IMR-90 (cell line): ENCODE data around the gene TXNDC11. TPM values are rescaled to one million over a fixed set of nuclear protein-coding genes. Genes with fewer than 3 reads are reported as not detected.

Experiments used
- ATAC-seq: fragments of 200-7000 bp; cut with Tn5 transposase; 2 replicates; pipeline ENCODE4 v1.9.1; 2020; ENCODE audit warnings: low read depth, mild to moderate bottlenecking, moderate library complexity
- BruUV-seq: library from RNA; stranded (reverse); fragments of 400-500 nt; replicated peaks from 2 replicates; lab custom pipeline; 2021; lab: Mats Ljungman, UMichigan
- CTCF ChIA-PET: fragments of 300-600 bp; formaldehyde crosslinking; extraction: SDS; loops from one replicate; lab custom pipeline; 2021; ENCODE audit warnings: antibody characterized with exemption; lab: Yijun Ruan, JAX
- POLR2A ChIA-PET: fragments of 300-600 bp; sonication (Branson Sonifier 250); formaldehyde crosslinking; loops from one replicate; lab custom pipeline; 2022; ENCODE audit warnings: antibody characterized with exemption; ENCODE audit not compliant: unreplicated experiment; lab: Charles Lee
- DNase-seq: peaks from one replicate; pipeline ENCODE4 v3.0.0; 2013
- H2AFZ ChIP-seq: replicated peaks from 2 replicates; pipeline ENCODE3; 2013; ENCODE audit warnings: low read length, mild to moderate bottlenecking; ENCODE audit not compliant: poor library complexity
- H2AK5ac ChIP-seq: 2 replicates; pipeline ENCODE4 v1.6.1; 2013; ENCODE audit warnings: low read depth, low read length, inconsistent platforms
- H2AK9ac ChIP-seq: replicated peaks from 2 replicates; pipeline ENCODE3; 2013; ENCODE audit warnings: mild to moderate bottlenecking, low read depth, low read length, moderate library complexity; ENCODE audit not compliant: poor library complexity
- H2BK120ac ChIP-seq: 2 replicates; pipeline ENCODE4 v1.6.1; 2013; ENCODE audit warnings: low read depth, low read length, inconsistent platforms
- H2BK15ac ChIP-seq: 3 replicates; pipeline ENCODE4 v1.6.1; 2013; ENCODE audit warnings: low read depth, low read length, inconsistent platforms
- H2BK20ac ChIP-seq: 2 replicates; pipeline ENCODE4 v1.6.1; 2013; ENCODE audit warnings: low read depth, mild to moderate bottlenecking, inconsistent platforms, low read length, moderate library complexity
- H2BK5ac ChIP-seq: 2 replicates; pipeline ENCODE4 v1.6.1; 2013; ENCODE audit warnings: mild to moderate bottlenecking, low read depth, low read length, inconsistent platforms; ENCODE audit not compliant: poor library complexity, severe bottlenecking
- H3K14ac ChIP-seq: replicated peaks from 2 replicates; pipeline ENCODE4 v1.6.1; 2013; ENCODE audit warnings: low read depth, low read length, inconsistent platforms
- H3K18ac ChIP-seq: 2 replicates; pipeline ENCODE4 v1.6.1; 2013; ENCODE audit warnings: low read depth, low read length, control low read depth
- H3K23ac ChIP-seq: 2 replicates; pipeline ENCODE4 v1.6.1; 2013; ENCODE audit warnings: low read depth, low read length, inconsistent platforms
- H3K27ac ChIP-seq: 2 replicates; pipeline ENCODE4 v1.5.1; 2013; ENCODE audit warnings: mild to moderate bottlenecking, control low read depth, low read length; ENCODE audit not compliant: insufficient read depth
- H3K27me3 ChIP-seq: 2 replicates; pipeline ENCODE4 v1.6.1; 2013; ENCODE audit warnings: low read length; ENCODE audit not compliant: control insufficient read depth, insufficient read depth
- H3K36me3 ChIP-seq: 2 replicates; pipeline ENCODE4 v1.6.1; 2013; ENCODE audit warnings: low read length, mixed read lengths; ENCODE audit not compliant: control insufficient read depth, insufficient read depth
- H3K4ac ChIP-seq: 2 replicates; pipeline ENCODE4 v1.6.1; 2013; ENCODE audit warnings: low read depth, low read length, inconsistent platforms
- H3K4me1 ChIP-seq: 2 replicates; pipeline ENCODE4 v1.6.1; 2013; ENCODE audit warnings: low read length, mixed read lengths; ENCODE audit not compliant: control insufficient read depth, insufficient read depth
- H3K4me2 ChIP-seq: 2 replicates; pipeline ENCODE4 v1.6.1; 2013; ENCODE audit warnings: low read depth, mild to moderate bottlenecking, control low read depth, low read length, moderate library complexity
- H3K4me3 ChIP-seq: 2 replicates; pipeline ENCODE4 v1.5.1; 2013; ENCODE audit warnings: low read depth, mild to moderate bottlenecking, control low read depth, low read length, moderate library complexity; ENCODE audit not compliant: insufficient read depth
- H3K56ac ChIP-seq: 2 replicates; pipeline ENCODE4 v1.6.1; 2013; ENCODE audit warnings: low read length, inconsistent platforms; ENCODE audit not compliant: insufficient read depth; ENCODE audit errors: extremely low read depth
- H3K79me1 ChIP-seq, 2 experiments: 2 replicates each; pipeline ENCODE4 v1.6.1; 2013; ENCODE audit warnings: low read length in 2 of 2, inconsistent platforms in 1 of 2, low read depth in 1 of 2
- H3K9ac ChIP-seq: 2 replicates; pipeline ENCODE4 v1.6.1; 2013; ENCODE audit warnings: low read depth, low read length, control low read depth
- H3K9me1 ChIP-seq: 2 replicates; pipeline ENCODE4 v1.6.1; 2013; ENCODE audit warnings: low read length, inconsistent platforms; ENCODE audit not compliant: insufficient read depth
- H3K9me3 ChIP-seq: 2 replicates; pipeline ENCODE4 v1.6.1; 2013; ENCODE audit warnings: low read length; ENCODE audit not compliant: control insufficient read depth, insufficient read depth
- H4K20me1 ChIP-seq: 2 replicates; pipeline ENCODE4 v1.6.1; 2013; ENCODE audit warnings: low read length, inconsistent platforms; ENCODE audit not compliant: insufficient read depth
- H4K5ac ChIP-seq: 2 replicates; pipeline ENCODE4 v1.6.1; 2013; ENCODE audit warnings: mild to moderate bottlenecking, low read depth, low read length, control low read depth
- H4K8ac ChIP-seq, 2 experiments: 2 replicates each; pipeline ENCODE4 v1.6.1; 2013; ENCODE audit warnings: low read depth in 2 of 2, low read length in 2 of 2, control low read depth in 1 of 2, inconsistent platforms in 1 of 2
- H4K91ac ChIP-seq: 2 replicates; pipeline ENCODE4 v1.6.1; 2013; ENCODE audit warnings: low read depth, low read length, inconsistent platforms; ENCODE audit not compliant: insufficient read depth
- BHLHE40 ChIP-seq: fragments of 150-350 bp; IDR thresholded peaks from 2 replicates; pipeline ENCODE4 v1.6.1; 2016; ENCODE audit warnings: mild to moderate bottlenecking, low read depth, low read length
- CEBPB ChIP-seq: IDR thresholded peaks from 2 replicates; pipeline ENCODE4 v1.6.1; 2012; ENCODE audit warnings: low read depth, low read length, improper control_type of control experiment
- CHD1 ChIP-seq: IDR thresholded peaks from 2 replicates; pipeline ENCODE4 v1.6.1; 2012; ENCODE audit warnings: low read depth, low read length, improper control_type of control experiment
- CTCF ChIP-seq: conservative IDR thresholded peaks from 2 replicates; pipeline ENCODE4 v1.5.1; 2012; ENCODE audit warnings: mild to moderate bottlenecking, low read depth, low read length, improper control_type of control experiment
- ELK1 ChIP-seq: fragments of 150-350 bp; IDR thresholded peaks from 2 replicates; pipeline ENCODE4 v1.6.1; 2016; ENCODE audit warnings: low read depth, mild to moderate bottlenecking, low read length, moderate library complexity, borderline replicate concordance
- FOS ChIP-seq: fragments of 150-350 bp; IDR thresholded peaks from 2 replicates; pipeline ENCODE4 v1.6.1; 2016; ENCODE audit warnings: low read depth, low read length
- MAFK ChIP-seq: IDR thresholded peaks from 2 replicates; pipeline ENCODE4 v1.6.1; 2012; ENCODE audit warnings: low read depth, low read length, improper control_type of control experiment
- MAZ ChIP-seq: IDR thresholded peaks from 2 replicates; pipeline ENCODE4 v1.6.1; 2012; ENCODE audit warnings: low read depth, mild to moderate bottlenecking, low read length, improper control_type of control experiment, moderate library complexity, borderline replicate concordance
- MXI1 ChIP-seq: IDR thresholded peaks from 2 replicates; pipeline ENCODE4 v1.6.1; 2012; ENCODE audit warnings: low read depth, mild to moderate bottlenecking, low read length, moderate library complexity, borderline replicate concordance
- NFE2L2 ChIP-seq: fragments of 150-350 bp; IDR thresholded peaks from 2 replicates; pipeline ENCODE4 v1.6.1; 2016; ENCODE audit warnings: low read depth, mild to moderate bottlenecking, low read length
- POLR2A ChIP-seq: IDR thresholded peaks from 2 replicates; pipeline ENCODE4 v1.6.1; 2012; ENCODE audit warnings: mild to moderate bottlenecking, low read depth, low read length
- RAD21 ChIP-seq: IDR thresholded peaks from 2 replicates; pipeline ENCODE4 v1.6.1; 2012; ENCODE audit warnings: low read length, improper control_type of control experiment
- RCOR1 ChIP-seq: IDR thresholded peaks from 2 replicates; pipeline ENCODE4 v1.6.1; 2012; ENCODE audit warnings: mild to moderate bottlenecking, low read length, improper control_type of control experiment; ENCODE audit not compliant: insufficient replicate concordance
- RFX5 ChIP-seq: IDR thresholded peaks from 2 replicates; pipeline ENCODE4 v1.8.0; 2012; ENCODE audit warnings: low read depth, mild to moderate bottlenecking, low read length, moderate library complexity
- SMC3 ChIP-seq: fragments of 150-350 bp; IDR thresholded peaks from 2 replicates; pipeline ENCODE4 v1.6.1; 2016; ENCODE audit warnings: low read depth, mild to moderate bottlenecking, antibody characterized with exemption, low read length, moderate library complexity
- USF2 ChIP-seq: fragments of 150-350 bp; IDR thresholded peaks from 2 replicates; pipeline ENCODE4 v1.6.1; 2017; ENCODE audit warnings: mild to moderate bottlenecking, antibody characterized with exemption, low read length, low read depth
- WGBS, 2 experiments: methylation state at CpG; one replicate each; pipeline versions ENCODE4 v1.1.5 to v1.1.7; 2013; ENCODE audit warnings: missing lambda C conversion rate in 2 of 2; ENCODE audit not compliant: insufficient read length in 1 of 2; ENCODE audit errors: extremely low coverage in 2 of 2; 5-methylcytosine and 5-hydroxymethylcytosine counted together
- dilution Hi-C: fragments of 300-500 bp; cut with HindIII; formaldehyde crosslinking; loops from one replicate; pipeline ENCODE4 v1.14.3; 2018; ENCODE audit warnings: low sequenced_read_pairs; ENCODE audit not compliant: unreplicated experiment
- in situ Hi-C: fragments of 300-500 bp; cut with MboI; formaldehyde crosslinking; loops from 3 replicates; pipeline ENCODE4 v1.14.3; 2019; ENCODE audit warnings: low sequenced_read_pairs, inconsistent platforms, mixed read lengths
- intact Hi-C: fragments of 100-400 bp; cut with micrococcal nuclease; formaldehyde crosslinking; loops from 2 replicates; pipeline ENCODE4 v1.10.0; 2022
- polyA plus RNA-seq, 3 experiments: library from polyadenylated mRNA; depleted of rRNA; stranded (reverse); fragments of >200 nt; gene quantifications; 2 replicates each; pipeline ENCODE4 v1.2.3, GENCODE V29; 2012; ENCODE audit warnings: low replicate concordance in 1 of 3
- total RNA-seq: library from RNA; depleted of rRNA; stranded (reverse); fragments of >200 nt; gene quantifications from 2 replicates; pipeline ENCODE4 v1.2.3, GENCODE V29; 2012

The TXNDC11 gene
- total and polyA plus RNA-seq, 2 of the 4 experiments (the other 2 are of a cell fraction) = 25.3 to 42.9 TPM

GRCh38 chr16:11740567-11740966, 2.1 kb downstream of the TXNDC11 start:
- peak overlapping the region; percentile 36; the same call in 1 of the 2 replicates for H3K23ac ChIP-seq
- DNase-seq (no peak), ATAC-seq (no peak)
- no peak overlapping the region for H2AFZ ChIP-seq
- no peak overlapping the region for H2AK9ac ChIP-seq
- no peak overlapping the region for H3K27ac ChIP-seq
- H2BK120ac ChIP-seq = no peak overlapping the region
- no peak overlapping the region for H3K4ac ChIP-seq
- H4K20me1 ChIP-seq = peaks cover 47% of the 10 kb centered on the region
- H3K18ac ChIP-seq = no peak overlapping the region
- ChIA-PET CTCF (interaction anchor here (1.2 kb wide), 1 partner anchor 344 kb away, joined by 3 read pairs; no protein-coding TSS in a partner anchor), POLR2A (no interaction called here)
- in situ Hi-C loops (no loop called here), dilution Hi-C loops (no loop called here), intact Hi-C loops (no loop called here)
- peak overlapping the region; percentile 92 for H3K4me2 ChIP-seq
- no peak overlapping the region for H3K14ac ChIP-seq
- H3K27me3 ChIP-seq = no peaks in the 10 kb centered on the region
- H4K91ac ChIP-seq = no peak overlapping the region
- no peak overlapping the region for H4K8ac ChIP-seq
- H3K79me1 ChIP-seq = peaks cover 17 to 65% of the 10 kb centered on the region in 2 experiments
- H2AK5ac ChIP-seq = no peak overlapping the region
- no peak overlapping the region for H4K5ac ChIP-seq
- no peak overlapping the region for H2BK5ac ChIP-seq
- peaks cover 14% of the 10 kb centered on the region for H3K4me1 ChIP-seq
- peak overlapping the region; percentile 16; the same call in 1 of the 2 replicates for H3K4me3 ChIP-seq
- H2BK15ac ChIP-seq = no peak overlapping the region
- no CpG with 5 or more reads among the region's 3 CpGs for WGBS, 2 experiments
- no peak overlapping the region for H3K56ac ChIP-seq
- peaks cover 8% of the 10 kb centered on the region for H3K36me3 ChIP-seq
- BruUV-seq = no TSS peak
- no peak for TF ChIP-seq CEBPB
- no peak for TF ChIP-seq NFE2L2
- no peak for TF ChIP-seq CTCF
- TF ChIP-seq MAZ = no peak
- TF ChIP-seq ELK1 = no peak
- TF ChIP-seq MXI1 = no peak
- TF ChIP-seq BHLHE40 = no peak
- TF ChIP-seq RFX5 = no peak
- no peak for TF ChIP-seq USF2
- TF ChIP-seq POLR2A = no peak
- no peak for TF ChIP-seq RAD21
- no peak for TF ChIP-seq RCOR1
- no peak for TF ChIP-seq FOS
- TF ChIP-seq SMC3 = no peak
- no peak for TF ChIP-seq MAFK
- no peak for TF ChIP-seq CHD1
- H3K9me3 ChIP-seq = no peaks in the 10 kb centered on the region
- H3K9ac ChIP-seq = peak overlapping the region; percentile 26; the same call in 1 of the 2 replicates
- peaks cover 8% of the 10 kb centered on the region for H3K9me1 ChIP-seq
- H2BK20ac ChIP-seq = no peak overlapping the region
